SIG-M5 (cell line): ENCODE results near the gene G3BP1.
"Not testable (repeated sequence)": the region's sequence is repeated elsewhere in the genome, so short reads cannot be mapped to it uniquely, and the experiment has no call there.

ENCODE experiments used
- DNase-seq: peaks from one replicate; lab custom pipeline; 2025; lab: John Stamatoyannopoulos, UW

G3BP1 gene

DNA sequence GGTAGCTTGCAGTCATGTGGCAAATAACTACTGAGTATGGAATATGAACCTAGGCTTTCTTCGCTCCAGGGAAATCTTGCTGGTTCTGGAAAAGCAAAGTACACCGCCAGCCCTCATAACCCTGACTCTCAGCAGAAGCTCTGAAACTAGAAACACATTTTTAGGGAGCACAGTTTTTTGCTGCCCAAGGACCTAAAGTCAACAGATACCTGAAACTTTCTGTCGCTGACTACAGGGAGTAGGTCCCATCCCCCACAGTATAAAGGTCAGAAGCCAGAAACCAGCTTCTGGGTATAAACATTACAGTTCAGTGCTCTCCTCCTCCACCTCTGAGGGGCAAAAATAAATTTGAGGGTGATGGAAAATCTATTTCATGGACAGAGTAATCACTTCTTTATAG lies 16.4 kb upstream of the G3BP1 start:
- DNase-seq, result no peak

DNA sequence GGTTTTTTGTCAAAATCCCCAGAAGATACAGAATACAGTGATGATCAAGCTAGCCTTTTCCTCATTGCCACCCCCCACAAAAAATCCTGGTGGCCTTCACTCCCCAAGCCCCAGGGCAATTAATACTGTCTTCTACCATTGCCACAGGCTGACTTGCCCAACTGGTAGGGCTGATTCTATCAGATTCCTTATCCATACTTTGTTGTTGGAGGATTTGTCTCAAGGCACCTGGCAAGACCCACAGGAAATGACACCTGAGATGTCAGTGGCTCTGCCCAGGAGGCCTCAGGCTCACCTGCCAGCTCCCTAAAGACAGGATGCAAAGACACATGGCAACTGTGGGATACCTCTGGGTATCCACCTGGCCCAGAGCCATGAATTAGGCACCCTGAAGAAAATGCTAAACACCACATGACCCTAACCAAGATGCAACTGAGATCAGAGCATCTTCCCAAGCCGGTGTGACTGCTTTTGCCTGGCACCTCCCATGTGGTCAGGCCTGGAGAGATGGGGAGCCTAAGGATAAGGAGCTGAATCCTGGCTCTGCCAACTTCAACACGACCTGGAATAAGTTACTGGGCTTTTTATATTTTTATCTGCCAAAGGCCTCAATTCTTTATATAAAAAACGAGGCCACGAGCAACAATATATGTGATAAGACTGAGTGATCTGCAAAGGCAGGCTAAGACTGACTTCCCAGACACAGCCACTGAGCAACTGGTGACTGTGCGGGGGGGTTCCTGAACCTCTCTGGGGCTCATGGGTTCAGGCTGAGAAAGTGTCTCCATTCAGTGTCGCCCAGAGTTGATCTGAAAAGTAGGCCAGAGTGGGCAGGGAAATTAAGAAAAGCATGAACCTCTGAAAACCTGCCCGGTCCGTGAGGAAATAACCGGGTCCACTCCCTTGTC lies 14.3 kb upstream of the G3BP1 start:
- no peak for DNase-seq

DNA sequence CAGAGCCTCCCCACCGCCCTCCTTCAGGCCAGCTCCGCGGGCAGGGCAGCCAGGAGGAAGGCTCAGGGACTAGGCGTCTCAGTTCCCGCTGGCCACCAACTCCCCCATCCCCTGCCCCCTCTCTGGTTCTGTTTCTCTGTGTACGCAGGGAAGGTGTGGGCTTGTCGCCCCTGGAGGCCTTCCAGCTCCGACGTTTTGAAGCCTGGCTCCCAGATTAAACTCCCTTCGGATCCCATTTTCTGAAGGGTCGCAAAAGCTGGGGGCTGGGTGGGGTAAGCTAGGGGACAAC lies 13.7 kb upstream of the G3BP1 start:
- DNase-seq, result no peak

DNA sequence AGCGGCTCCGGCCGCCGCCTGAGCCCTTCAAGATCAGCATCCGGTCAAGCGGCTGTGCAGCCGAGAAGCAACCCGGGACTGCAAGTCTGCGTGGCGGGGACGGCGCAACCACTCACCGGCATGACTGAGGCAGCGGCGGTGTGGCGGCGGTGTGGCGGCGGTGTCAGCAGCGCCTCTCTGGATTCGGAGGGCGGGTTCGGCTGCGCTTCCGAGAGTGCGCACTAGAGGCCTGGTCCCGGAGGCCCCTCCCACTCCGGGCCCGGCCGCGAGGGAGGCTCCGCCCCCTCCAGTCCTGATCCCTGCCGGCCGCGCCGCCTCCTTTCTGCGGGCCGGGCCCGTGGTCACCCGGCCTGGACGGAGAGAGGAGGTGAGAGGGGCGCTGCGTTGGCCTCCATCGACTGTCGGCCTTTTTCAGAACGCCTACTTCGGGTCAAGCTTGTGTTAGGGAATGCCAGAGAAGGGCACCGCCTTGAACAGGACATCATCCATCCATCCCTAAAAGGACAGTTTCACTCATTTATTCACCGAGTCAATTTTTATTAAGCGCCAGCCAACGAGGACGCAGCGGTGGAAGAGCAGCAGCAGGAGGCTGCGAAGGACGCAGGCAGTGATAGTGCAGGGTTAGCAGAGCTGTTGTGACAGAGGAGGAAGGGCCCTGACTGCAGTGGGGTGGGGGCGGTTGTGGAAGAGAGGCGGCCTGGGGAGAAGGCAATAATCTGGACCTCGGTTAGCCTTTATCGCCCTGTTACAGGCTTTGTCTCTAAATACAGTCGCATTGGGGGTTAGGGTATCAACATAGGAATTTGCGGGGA lies 13.1 kb upstream of the G3BP1 start, which contains the start of gene ATOX1:
Gene ATOX1, minus strand, starts transcription at position 202 of the 812 bp plus-strand sequence. Its CDS starts 80 bp downstream, at position 122.
- no peak for DNase-seq

DNA sequence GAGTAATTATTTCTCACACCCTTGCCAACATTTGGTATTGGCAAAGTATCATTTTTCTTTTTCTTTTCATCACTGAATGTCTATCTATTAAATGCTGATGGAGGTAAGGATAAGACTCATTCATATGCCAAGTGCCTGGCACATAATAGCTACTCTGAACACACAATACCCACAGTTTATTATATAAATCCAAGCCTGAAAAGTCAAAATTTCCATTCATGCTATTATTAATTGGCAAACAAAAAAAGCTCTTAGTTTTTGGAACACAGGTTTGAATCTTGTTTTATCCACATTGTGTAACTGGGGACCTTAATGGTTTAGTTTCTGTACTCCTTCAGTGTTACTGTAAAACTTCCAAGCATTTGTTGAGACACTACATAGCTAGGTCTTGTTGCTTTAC lies 7.0 kb upstream of the G3BP1 start:
- no peak for DNase-seq

DNA sequence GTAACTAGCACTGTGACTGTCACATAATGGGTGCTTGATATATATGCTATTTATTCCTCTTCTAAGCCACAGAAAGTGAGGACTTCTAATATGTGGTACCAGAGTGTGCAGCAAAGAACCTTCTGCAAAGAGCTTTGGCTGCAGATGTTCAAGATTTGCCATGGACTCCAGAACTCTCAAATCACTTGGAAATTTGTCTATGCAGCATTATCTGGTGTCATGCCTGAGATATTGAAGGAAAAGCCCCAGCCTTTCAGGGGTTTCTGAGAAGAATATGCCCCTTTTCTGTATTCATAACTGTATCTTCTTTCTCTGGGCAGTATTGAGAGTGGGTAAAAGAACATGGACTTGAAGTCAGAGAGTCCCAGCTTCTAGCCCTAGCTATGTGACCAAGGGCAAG lies 4.8 kb upstream of the G3BP1 start:
- no peak for DNase-seq

DNA sequence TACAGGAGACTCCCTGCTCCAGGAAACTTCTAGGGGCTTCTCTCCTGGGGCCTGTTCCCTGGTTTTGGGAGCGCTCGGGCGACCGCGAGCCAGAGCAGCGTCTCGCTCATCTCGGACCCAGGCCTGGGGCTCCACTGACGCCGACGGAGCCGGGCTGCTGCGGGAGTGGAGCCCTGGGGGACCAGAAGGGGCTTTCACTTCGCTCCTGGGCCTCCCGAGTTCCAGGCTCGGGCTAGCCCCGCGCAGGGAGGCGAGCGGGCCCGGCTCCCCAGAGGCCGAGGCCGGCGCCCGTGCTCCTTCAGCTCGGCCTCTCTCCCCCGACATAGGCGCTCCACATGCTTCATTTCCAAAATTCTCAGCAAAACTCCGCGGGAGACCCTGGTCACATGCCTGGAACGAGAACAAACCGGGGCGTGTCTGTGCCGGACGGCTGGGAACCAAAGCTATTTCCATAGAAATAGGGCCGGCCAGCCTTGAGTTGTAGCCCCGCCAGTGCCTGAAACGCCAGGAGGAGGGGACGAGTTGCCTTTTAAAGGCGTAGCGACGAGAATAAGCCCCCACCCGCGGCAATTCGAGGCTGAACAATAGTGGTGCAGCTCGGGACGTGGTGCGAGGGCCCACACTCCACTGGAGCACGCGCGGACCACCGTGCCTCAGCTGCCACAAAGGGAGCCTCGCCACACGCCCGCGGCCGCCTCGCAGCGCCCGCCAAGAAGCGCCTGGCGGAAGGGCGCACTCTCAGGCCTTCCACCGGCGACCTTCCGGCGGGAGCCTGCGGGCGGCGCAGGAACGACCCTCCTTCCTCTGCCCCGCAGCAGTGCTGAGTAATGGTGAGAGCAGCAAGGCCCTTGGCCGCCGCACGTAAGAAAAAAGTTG lies 1.1 kb upstream of the G3BP1 start:
- no peak for DNase-seq

DNA sequence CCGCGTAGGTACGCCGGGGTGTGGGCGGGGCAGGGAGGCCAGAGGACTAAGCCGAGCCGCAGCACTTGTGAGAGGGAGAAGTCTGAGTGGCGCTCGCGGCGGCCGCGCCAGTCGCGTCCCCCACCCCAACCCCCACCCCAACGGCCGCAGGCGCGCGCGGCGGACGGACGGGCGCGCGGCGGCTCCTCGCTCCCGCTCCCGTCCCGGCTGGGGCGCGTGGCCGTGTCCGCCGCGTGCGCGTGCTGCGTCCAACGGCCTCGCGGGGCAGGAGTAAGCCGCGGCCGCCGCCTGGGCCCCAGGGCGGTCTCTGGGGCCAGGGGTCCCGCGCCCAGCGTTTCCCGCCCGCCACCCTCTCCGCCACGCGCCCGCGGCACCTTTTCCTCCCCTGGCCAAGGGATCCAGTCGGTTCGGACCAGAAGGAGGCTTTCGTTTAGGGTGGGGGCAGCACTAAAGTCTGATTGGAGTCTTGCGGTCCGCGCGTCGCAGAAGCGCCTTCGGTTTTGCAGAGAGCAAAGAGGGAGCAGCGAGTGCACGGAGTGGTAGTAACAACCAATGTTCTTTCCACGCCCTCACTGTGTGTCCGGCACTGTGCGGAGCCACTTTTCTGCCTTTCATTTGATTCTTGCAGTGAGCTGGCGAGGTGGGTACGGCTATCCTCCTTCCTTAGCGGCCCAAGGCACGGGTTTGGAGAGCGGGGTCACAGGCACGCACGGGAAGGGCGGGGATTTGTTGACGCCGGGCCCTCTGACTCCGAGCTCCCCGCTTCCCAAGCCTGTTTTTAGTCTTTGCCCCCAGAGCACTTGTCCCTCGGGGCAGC lies 483 bp downstream of the G3BP1 start:
- DNase-seq, result no peak

DNA sequence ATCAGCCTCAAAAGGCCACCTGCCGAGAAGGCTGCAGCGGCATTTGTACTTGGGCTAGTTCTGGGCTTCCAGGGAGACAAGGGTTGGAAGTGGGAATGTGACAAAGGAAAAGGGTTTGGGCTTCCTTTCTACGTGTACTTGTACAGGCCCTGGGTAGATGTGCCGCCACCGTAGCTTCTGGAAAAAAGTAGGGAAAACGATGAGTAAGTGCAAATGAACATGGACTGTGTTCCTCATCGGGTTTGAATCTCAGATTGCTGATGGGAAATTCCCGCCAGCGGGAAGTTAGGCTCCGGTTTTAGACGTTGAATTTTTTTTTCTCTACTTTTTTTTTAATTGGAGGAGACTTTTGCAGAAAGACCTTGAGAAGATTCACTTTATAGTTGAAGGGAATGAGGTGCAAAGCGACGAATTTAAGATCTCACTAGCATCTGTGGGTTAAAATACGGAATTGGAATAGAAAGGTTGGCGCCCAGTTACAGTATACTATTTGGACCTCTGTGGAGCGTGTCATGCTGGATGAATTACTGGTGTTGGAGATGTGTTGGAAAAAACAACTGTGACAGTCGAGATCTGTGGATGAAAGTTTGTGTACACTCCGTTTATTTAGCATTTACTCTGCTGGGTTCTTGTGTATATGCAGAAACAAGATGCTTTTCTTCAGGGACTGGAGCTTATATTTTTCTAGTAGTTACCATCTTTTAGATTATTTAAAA lies 1.2 kb downstream of the G3BP1 start:
- no peak for DNase-seq

DNA sequence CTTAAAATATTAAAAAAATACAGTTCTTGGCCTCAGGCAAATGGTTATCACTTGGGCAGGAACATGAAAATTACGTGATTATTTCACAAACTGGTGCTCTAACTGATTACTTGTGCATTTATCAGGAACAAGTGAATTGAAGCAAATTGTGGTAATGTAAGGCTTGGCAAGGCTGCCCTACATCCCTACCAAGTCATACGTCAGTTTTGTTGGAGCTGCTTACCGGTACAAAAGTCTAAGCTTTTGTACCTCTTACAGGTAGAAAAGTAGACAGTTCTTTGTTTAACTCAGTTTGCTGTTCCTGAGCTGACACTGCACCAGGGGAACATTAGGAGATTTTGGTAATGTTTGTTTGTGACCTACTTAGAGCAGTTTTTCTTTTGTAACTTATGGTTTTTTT lies 2.2 kb downstream of the G3BP1 start:
- DNase-seq, result no peak

DNA sequence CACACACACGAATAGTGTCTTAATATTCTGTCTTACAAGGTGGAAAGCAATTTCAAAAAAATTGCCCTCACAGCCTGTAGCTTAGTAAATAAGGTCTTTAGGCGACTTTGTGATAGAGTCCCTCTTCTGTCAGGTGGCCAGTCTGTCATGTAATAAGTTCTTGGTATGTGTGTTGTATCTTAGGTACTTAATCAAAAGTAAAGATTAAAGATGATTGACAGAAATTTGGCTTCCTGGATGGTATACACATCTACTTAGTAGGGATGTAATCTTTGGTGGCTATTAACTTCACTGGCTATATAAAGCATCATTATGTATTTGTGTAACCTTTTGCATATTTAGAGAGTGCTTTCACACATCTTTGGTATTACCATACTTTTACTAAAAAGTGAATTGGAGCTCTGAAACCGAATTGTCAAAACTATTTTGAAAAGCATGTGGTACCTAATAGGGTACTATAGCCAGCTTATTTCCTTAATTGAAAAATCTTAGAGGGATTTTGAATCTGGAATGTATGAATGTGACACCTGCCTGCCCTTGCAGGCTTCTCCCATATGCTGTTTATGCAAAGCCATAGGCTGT lies 3.4 kb downstream of the G3BP1 start:
- no peak for DNase-seq

DNA sequence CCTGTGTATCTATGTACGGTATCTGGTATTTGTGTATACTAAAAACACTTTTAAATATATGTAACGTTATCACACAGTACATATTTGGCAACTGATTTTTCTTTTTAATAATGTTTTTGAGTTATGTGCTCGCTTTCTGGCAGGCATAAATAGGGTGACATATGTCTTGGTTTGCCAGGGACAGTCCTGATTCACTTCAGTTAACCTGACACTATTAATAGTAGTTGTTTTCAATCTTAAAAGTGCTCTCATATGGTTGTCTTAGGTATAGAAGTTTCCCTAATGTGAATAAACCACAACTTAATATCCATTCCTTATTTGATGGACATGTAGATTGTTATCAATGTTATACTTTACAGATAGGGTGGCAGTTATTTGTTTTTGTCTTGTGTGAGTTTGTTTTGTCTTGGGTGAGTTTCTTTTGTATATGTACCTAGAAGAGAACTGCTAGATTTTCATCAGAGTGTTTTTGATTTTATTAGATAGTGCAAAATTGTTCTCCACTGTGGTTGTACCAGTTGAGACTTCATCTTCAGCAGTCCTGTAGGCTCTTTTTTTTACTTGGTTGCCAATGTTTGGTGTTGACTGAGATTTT lies 7.9 kb downstream of the G3BP1 start:
- no peak for DNase-seq

DNA sequence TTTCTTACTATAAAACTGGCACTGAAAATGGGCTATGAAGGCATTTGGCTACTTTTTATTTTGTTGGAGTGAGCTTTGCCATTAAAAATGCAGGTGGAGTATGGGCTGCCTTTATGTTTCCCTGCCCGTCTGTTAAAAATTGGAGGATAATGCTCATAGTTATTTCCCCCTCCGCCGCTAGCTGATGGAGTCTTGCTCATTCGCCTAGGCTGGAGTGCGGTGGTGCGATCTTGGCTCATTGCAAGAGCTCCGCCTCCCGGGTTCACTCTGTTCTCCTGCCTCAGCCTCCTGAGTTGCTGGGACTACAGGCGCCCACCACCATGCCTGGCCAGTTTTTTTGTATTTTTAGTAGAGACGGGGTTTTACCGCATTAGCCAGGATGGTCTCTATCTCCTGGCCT lies 8.6 kb downstream of the G3BP1 start:
- DNase-seq, result no peak

DNA sequence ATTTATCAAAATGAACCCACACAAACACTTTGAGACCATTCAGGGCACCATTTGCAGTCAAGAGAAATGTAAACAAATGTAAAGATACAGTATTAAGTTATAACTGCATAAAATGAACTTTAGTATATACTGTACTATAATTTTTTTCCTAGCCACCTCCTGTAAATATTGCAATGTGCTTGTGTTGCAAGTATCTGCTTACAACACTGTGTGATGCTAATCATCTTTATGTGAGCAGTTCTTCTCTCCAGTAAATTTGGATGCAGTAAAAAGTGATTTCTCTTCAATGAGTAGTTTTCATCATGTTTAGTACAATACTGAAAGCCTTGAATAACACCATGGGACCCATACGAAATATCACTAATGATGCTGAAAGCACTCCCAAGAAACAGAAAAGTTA lies 9.4 kb downstream of the G3BP1 start:
- DNase-seq, result no peak

DNA sequence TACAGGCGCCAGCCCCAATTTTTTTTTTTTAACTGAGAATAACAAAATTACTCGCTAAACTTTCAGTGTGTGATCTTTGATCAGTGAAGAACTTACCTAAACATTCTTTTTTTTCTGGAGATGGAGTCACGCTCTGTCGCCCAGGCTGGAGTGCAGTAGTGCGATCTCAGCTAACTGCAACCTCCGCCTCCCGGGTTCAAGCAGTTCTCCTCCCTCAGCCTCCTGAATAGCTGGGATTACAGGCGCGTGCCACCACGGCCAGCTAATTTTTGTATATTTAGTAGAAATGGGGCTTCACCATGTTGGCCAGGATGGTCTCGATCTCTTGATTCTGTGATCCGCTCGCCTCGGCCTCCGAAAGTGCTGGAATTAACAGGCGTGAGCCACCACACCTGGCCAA lies 11.9 kb downstream of the G3BP1 start:
- not testable (repeated sequence) for DNase-seq

DNA sequence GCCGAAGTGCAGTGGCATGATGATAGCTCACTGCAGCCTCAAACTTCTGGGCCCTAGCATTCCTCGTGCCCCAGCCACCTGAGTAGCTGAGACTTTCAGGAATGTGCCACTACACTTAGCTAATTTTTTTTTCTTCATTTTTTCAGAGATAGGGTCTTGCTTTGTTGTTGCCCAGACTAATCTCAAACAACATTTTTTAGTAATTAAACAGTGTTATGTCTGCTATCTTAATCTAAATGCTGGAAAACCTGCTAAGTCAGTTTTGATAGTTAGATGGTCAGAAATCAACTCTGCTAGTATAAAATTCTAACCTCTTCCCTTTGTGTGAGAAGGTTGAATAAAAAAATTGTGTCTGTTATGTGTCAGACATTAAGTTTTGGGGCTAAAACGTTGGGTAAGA lies 12.4 kb downstream of the G3BP1 start:
- DNase-seq, result no peak

DNA sequence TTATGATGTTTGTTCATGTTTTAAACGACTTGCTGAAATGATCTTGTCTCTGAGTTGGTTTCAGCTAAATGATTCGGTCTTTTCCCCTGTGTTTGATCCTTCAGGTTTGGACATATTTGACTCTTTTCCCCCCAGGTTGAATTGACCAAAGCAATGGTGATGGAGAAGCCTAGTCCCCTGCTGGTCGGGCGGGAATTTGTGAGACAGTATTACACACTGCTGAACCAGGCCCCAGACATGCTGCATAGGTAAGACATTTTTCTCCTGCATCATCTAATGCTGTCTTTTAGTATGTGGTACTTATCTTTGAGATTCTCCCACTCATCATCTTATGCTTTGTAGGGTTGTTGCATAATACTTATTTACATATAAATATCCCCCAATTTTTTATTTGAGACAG lies 14.7 kb downstream of the G3BP1 start:
- DNase-seq, result no peak

DNA sequence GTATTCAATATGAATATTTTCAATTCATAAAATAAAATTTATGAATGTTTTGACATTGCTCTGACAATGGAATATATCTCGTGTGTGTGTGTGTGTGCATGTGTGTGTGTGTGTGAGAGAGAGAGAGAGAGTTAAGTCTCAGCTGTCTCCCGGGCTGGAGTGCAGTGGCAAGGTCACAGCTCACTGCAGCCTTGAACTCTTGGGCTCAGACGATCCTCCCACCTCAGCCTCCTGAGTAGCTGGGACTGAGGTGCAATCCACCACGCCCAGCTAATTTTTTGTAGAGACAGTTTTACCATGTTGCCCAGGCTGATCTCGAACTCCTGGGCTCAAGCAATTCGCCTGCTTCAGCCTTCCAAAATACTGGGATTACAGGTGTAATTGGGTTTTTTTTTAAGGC lies 16.1 kb downstream of the G3BP1 start:
- DNase-seq, result no peak

DNA sequence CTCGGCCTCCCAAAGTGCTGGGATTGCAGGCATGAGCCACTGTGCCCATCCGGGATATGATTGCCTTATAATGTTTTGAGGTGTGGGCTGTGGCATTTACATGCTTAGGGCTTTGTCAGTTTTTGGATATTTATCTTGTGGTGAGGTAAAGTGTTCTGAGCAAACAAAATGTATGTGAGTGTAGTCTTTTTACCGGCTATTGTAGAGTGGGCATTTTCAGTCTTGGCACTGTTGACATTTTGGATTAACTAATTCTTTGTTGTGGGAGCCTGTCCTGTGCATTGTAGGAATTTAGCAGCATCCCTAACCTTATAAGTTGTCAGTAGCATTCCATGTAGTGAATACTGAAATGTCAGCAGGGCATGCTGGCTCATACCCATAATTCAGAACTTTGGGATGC lies 21.6 kb downstream of the G3BP1 start:
- no peak for DNase-seq

DNA sequence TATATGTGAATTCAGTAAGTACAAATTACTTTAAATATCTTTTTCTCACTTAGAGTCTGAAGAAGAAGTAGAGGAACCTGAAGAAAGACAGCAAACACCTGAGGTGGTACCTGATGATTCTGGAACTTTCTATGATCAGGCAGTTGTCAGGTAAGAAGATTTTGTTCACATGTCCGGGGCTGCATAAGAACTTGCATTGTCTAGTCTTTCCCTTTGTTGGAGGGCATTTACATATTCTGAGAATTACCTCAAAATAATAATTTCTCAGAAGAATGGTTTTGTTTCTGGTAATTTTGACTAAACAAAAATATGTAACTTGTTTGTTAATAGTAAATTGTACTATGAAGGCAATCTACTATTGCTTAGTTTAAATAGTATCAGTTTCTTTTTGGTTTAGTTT lies 23.7 kb downstream of the G3BP1 start:
- DNase-seq, result no peak
